IPS-18c (cell line): ENCODE data around the gene SLC52A3.

Source experiments
- H3K4me3 ChIP-seq: 2 replicates; pipeline ENCODE4 v1.7.0; 2013; ENCODE audit warnings: low read depth, mild to moderate bottlenecking, low read length, moderate library complexity; ENCODE audit not compliant: insufficient read depth
- H3K9me3 ChIP-seq: one replicate; pipeline ENCODE4 v1.6.1; 2013; ENCODE audit warnings: mild to moderate bottlenecking, low read length, moderate library complexity; ENCODE audit not compliant: control insufficient read depth, insufficient read depth

The SLC52A3 gene

GRCh38 chr20:719068-719467, 49.2 kb downstream of the SLC52A3 start:
- no peak overlapping the region for H3K4me3 ChIP-seq

GRCh38 chr20:717832-718231, 50.5 kb downstream of the SLC52A3 start:
- no peak overlapping the region for H3K4me3 ChIP-seq
- no peaks in the 10 kb centered on the region for H3K9me3 ChIP-seq

More at GRCh38 chr20:719068-719467, 49.2 kb downstream of the SLC52A3 start:
- H3K9me3 ChIP-seq, result no peaks in the 10 kb centered on the region

- Histone ChIP-seq H3K9me3 (no peaks in the 10 kb centered on the region), H3K4me3 (no peak overlapping the region)
These were observed 51.0 kb downstream of the SLC52A3 start for GRCh38 chr20:717271-717670.

- Histone ChIP-seq H3K4me3 (no peak overlapping the region), H3K9me3 (no peaks in the 10 kb centered on the region)
These were observed 53.8 kb downstream of the SLC52A3 start for GRCh38 chr20:714453-714852.

- H3K9me3 ChIP-seq, result peaks cover 5% of the 10 kb centered on the region
These were observed 56.7 kb downstream of the SLC52A3 start for GRCh38 chr20:711576-711975.

GRCh38 chr20:710780-711450, 57.4 kb downstream of the SLC52A3 start:
- H3K9me3 ChIP-seq, result peaks cover 5% of the 10 kb centered on the region
- H3K4me3 ChIP-seq, result no peak overlapping the region

More at GRCh38 chr20:711576-711975, 56.7 kb downstream of the SLC52A3 start:
- H3K4me3 ChIP-seq, result no peak overlapping the region
